ENCODE measurements around the gene TBC1D22B. TPM values are rescaled to one million over a fixed set of nuclear protein-coding genes. Genes with fewer than 3 reads are reported as not detected.

TBC1D22B gene
- total and polyA plus RNA-seq, 2 of the 13 experiments (the other 11 are each of a cell fraction or from before 2014, with no cell fraction given), result 9.7 to 12.9 TPM

DNA sequence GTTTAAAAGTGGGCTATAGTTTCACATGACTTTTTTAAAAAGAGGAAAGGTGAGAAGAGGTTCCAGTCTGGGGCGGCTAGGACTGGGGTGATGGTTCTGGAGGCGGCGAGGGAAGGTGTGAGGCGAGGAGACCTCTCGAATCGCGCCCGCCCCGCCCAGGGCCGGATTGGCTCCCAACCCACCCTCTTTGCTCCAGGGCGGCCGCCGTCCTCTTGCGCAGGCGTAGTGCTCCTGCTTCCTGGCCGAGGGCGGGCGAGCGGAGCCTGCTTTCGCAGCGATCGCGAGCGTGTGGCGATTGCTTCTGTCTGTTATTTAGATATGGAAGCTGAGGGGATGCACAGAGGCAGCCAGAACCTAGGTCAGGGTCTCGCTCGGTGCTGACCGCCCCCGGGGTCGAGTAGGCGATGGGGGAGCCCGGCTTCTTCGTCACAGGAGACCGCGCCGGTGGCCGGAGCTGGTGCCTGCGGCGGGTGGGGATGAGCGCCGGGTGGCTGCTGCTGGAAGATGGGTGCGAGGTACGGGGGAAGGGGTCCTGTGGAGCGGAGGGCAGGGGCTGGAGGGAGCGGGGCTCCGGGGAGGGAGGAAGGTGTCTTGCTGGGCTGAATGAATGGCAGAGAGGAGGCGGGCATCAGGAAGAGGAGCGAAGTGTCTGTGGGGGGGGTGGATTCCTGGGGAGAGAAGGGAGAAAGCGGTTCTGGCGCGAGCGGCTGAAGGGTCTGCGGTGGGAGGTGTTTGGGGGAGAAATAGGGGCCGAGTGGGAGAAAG is 96.4 kb downstream of the TBC1D22B start, which contains the start of gene RNF8 (continued):
- TF ChIP-seq, protein P1, sequence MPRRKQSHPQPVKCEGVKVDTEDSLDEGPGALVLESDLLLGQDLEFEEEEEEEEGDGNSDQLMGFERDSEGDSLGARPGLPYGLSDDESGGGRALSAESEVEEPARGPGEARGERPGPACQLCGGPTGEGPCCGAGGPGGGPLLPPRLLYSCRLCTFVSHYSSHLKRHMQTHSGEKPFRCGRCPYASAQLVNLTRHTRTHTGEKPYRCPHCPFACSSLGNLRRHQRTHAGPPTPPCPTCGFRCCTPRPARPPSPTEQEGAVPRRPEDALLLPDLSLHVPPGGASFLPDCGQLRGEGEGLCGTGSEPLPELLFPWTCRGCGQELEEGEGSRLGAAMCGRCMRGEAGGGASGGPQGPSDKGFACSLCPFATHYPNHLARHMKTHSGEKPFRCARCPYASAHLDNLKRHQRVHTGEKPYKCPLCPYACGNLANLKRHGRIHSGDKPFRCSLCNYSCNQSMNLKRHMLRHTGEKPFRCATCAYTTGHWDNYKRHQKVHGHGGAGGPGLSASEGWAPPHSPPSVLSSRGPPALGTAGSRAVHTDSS (CRISPR knock-in tag; conservative IDR thresholded peaks at IDR 0.05), result 0 out of 2 replicates have a peak, but pooled peaks have one; percentile 96
- TF ChIP-seq ATF1 (CRISPR knock-in tag; IDR thresholded peaks at IDR 0.05) (no peak), FOXC1 (CRISPR knock-in tag; IDR thresholded peaks at IDR 0.05; ENCODE audit: borderline replicate concordance) (peak; percentile 42; the same call in 1 of the 2 replicates), ZNF598 (CRISPR knock-in tag; IDR thresholded peaks at IDR 0.05; ENCODE audit: borderline replicate concordance) (no peak; the same call in 1 of the 2 replicates), CBX2 (IDR thresholded peaks at IDR 0.05; ENCODE audit: low read depth, low read length) (no peak), CBX2 (CRISPR knock-in tag; IDR thresholded peaks at IDR 0.05; ENCODE audit: low read depth) (no peak), KDM4B (CRISPR knock-in tag; IDR thresholded peaks at IDR 0.05) (no peak), ZNF101 (CRISPR knock-in tag; IDR thresholded peaks at IDR 0.05; ENCODE audit: borderline replicate concordance, low read depth) (no peak), ZNF33A (CRISPR knock-in tag; IDR thresholded peaks at IDR 0.05; ENCODE audit: borderline replicate concordance) (no peak), POLR2AphosphoS2 (IDR thresholded peaks at IDR 0.05; ENCODE audit: low read depth, low read length) (no peak), ZNF816 (CRISPR knock-in tag; IDR thresholded peaks at IDR 0.05; ENCODE audit: borderline replicate concordance) (no peak), FOXM1 (CRISPR knock-in tag; IDR thresholded peaks at IDR 0.05) (0 out of 2 replicates have a peak, but pooled peaks have one; percentile 15)
- TF ChIP-seq, protein P2, sequence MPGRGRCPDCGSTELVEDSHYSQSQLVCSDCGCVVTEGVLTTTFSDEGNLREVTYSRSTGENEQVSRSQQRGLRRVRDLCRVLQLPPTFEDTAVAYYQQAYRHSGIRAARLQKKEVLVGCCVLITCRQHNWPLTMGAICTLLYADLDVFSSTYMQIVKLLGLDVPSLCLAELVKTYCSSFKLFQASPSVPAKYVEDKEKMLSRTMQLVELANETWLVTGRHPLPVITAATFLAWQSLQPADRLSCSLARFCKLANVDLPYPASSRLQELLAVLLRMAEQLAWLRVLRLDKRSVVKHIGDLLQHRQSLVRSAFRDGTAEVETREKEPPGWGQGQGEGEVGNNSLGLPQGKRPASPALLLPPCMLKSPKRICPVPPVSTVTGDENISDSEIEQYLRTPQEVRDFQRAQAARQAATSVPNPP (CRISPR knock-in tag; IDR thresholded peaks at IDR 0.05), result no peak; the same call in 1 of the 2 replicates
- TF ChIP-seq, protein P3, sequence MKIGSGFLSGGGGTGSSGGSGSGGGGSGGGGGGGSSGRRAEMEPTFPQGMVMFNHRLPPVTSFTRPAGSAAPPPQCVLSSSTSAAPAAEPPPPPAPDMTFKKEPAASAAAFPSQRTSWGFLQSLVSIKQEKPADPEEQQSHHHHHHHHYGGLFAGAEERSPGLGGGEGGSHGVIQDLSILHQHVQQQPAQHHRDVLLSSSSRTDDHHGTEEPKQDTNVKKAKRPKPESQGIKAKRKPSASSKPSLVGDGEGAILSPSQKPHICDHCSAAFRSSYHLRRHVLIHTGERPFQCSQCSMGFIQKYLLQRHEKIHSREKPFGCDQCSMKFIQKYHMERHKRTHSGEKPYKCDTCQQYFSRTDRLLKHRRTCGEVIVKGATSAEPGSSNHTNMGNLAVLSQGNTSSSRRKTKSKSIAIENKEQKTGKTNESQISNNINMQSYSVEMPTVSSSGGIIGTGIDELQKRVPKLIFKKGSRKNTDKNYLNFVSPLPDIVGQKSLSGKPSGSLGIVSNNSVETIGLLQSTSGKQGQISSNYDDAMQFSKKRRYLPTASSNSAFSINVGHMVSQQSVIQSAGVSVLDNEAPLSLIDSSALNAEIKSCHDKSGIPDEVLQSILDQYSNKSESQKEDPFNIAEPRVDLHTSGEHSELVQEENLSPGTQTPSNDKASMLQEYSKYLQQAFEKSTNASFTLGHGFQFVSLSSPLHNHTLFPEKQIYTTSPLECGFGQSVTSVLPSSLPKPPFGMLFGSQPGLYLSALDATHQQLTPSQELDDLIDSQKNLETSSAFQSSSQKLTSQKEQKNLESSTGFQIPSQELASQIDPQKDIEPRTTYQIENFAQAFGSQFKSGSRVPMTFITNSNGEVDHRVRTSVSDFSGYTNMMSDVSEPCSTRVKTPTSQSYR (CRISPR knock-in tag; IDR thresholded peaks at IDR 0.05; ENCODE audit: borderline replicate concordance), result no peak
- TF ChIP-seq, protein P4, sequence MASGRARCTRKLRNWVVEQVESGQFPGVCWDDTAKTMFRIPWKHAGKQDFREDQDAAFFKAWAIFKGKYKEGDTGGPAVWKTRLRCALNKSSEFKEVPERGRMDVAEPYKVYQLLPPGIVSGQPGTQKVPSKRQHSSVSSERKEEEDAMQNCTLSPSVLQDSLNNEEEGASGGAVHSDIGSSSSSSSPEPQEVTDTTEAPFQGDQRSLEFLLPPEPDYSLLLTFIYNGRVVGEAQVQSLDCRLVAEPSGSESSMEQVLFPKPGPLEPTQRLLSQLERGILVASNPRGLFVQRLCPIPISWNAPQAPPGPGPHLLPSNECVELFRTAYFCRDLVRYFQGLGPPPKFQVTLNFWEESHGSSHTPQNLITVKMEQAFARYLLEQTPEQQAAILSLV (CRISPR knock-in tag; IDR thresholded peaks at IDR 0.05; ENCODE audit: borderline replicate concordance), result peak; percentile 43; the same call in 1 of the 2 replicates
- TF ChIP-seq, protein P5, sequence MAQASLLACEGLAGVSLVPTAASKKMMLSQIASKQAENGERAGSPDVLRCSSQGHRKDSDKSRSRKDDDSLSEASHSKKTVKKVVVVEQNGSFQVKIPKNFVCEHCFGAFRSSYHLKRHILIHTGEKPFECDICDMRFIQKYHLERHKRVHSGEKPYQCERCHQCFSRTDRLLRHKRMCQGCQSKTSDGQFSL (CRISPR knock-in tag; IDR thresholded peaks at IDR 0.05), result no peak; the same call in 1 of the 2 replicates
- TF ChIP-seq, protein P6, sequence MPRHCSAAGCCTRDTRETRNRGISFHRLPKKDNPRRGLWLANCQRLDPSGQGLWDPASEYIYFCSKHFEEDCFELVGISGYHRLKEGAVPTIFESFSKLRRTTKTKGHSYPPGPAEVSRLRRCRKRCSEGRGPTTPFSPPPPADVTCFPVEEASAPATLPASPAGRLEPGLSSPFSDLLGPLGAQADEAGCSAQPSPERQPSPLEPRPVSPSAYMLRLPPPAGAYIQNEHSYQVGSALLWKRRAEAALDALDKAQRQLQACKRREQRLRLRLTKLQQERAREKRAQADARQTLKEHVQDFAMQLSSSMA (CRISPR knock-in tag; IDR thresholded peaks at IDR 0.05), result no peak
- TF ChIP-seq, protein P7, sequence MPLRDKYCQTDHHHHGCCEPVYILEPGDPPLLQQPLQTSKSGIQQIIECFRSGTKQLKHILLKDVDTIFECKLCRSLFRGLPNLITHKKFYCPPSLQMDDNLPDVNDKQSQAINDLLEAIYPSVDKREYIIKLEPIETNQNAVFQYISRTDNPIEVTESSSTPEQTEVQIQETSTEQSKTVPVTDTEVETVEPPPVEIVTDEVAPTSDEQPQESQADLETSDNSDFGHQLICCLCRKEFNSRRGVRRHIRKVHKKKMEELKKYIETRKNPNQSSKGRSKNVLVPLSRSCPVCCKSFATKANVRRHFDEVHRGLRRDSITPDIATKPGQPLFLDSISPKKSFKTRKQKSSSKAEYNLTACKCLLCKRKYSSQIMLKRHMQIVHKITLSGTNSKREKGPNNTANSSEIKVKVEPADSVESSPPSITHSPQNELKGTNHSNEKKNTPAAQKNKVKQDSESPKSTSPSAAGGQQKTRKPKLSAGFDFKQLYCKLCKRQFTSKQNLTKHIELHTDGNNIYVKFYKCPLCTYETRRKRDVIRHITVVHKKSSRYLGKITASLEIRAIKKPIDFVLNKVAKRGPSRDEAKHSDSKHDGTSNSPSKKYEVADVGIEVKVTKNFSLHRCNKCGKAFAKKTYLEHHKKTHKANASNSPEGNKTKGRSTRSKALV (CRISPR knock-in tag; IDR thresholded peaks at IDR 0.05), result peak; percentile 37; the same call in 1 of the 2 replicates

All from HepG2 (cell line).